ENCODE results near the gene ZC3H13. TPM values are rescaled to one million over a fixed set of nuclear protein-coding genes. Genes with fewer than 3 reads are reported as not detected.

ZC3H13 gene
- total and polyA plus RNA-seq, 2 donors (not counting 1 experiment from before 2014, with no cell fraction given) = 4.8 to 65.7 TPM

DNA sequence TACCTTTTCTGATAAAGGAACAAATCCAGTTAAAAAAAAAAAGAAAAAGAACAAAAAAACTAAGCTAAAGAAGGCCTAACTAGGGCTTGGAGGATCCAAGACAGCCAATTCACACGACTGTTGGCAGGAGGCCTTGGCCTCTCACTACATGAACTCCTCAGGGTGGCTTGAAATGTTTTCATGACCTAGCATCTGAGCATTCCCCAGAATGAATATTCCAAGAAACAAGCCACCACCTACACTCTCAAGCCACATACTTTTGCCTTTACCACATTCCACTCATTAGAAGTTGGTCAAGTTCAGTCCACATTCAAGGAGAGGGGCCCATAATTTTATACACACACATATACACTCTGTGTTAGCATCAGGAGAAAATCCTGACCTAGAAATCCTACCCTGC, 103.4 kb downstream of the ZC3H13 start:
- ChIA-PET POLR2A (no interaction called here), CTCF (no interaction called here)
- TF ChIP-seq, protein P1, sequence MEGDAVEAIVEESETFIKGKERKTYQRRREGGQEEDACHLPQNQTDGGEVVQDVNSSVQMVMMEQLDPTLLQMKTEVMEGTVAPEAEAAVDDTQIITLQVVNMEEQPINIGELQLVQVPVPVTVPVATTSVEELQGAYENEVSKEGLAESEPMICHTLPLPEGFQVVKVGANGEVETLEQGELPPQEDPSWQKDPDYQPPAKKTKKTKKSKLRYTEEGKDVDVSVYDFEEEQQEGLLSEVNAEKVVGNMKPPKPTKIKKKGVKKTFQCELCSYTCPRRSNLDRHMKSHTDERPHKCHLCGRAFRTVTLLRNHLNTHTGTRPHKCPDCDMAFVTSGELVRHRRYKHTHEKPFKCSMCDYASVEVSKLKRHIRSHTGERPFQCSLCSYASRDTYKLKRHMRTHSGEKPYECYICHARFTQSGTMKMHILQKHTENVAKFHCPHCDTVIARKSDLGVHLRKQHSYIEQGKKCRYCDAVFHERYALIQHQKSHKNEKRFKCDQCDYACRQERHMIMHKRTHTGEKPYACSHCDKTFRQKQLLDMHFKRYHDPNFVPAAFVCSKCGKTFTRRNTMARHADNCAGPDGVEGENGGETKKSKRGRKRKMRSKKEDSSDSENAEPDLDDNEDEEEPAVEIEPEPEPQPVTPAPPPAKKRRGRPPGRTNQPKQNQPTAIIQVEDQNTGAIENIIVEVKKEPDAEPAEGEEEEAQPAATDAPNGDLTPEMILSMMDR (IDR thresholded peaks at IDR 0.05) = no peak
- TF ChIP-seq EZH2 (IDR thresholded peaks at IDR 0.05; ENCODE audit: borderline replicate concordance, insufficient read depth, low read depth, low read length, poor library complexity, severe bottlenecking) = no peak
- intact Hi-C loops (cut with micrococcal nuclease) = no loop called here
- no peak for DNase-seq
- Mint-ChIP-seq H3K27ac (no peak overlapping the region), H3K4me3 (no peak overlapping the region), H3K9me3 (ENCODE audit: insufficient read depth) (no peaks in the 10 kb centered on the region), H3K4me1 (peaks cover 3% of the 10 kb centered on the region), H3K27me3 (no peaks in the 10 kb centered on the region)
- no peak overlapping the region for H2AFZ ChIP-seq (ENCODE audit: insufficient read depth, low read depth, low read length, poor library complexity, severe bottlenecking)
- H3K4me3 ChIP-seq (ENCODE audit: control extremely low read depth in 1 of 5, extremely low read depth in 1 of 5, insufficient read depth in 1 of 5, low read depth in 2 of 5, low read length in 4 of 5) = no peak overlapping the region
- H3K27me3 ChIP-seq (replicated peaks in 1 of 4; ENCODE audit: control extremely low read depth in 1 of 4, control insufficient read depth in 3 of 4, insufficient read depth in 4 of 4, low read length in 3 of 4) = peaks cover 0 to 4% (median 0%) of the 10 kb centered on the region in 4 experiments
- ATAC-seq (ENCODE audit: low read depth) = no peak
- no peaks in the 10 kb centered on the region for H3K36me3 ChIP-seq (replicated peaks in 1 of 2; ENCODE audit: control extremely low read depth in 1 of 2, control insufficient read depth in 1 of 2, extremely low read depth in 1 of 2, insufficient read depth in 2 of 2, low read length in 1 of 2)
- no peaks in the 10 kb centered on the region for H3K79me2 ChIP-seq (ENCODE audit: control insufficient read depth, insufficient read depth, low read length)
- no peaks in the 10 kb centered on the region for H3K4me1 ChIP-seq (ENCODE audit: control insufficient read depth in 2 of 2, insufficient read depth in 2 of 2, low read length in 2 of 2)
- no peak overlapping the region for H3K4me2 ChIP-seq (replicated peaks; ENCODE audit: low read depth, low read length, poor library complexity, severe bottlenecking)
- H4K20me1 ChIP-seq (ENCODE audit: control insufficient read depth, insufficient read depth, low read length, poor library complexity, severe bottlenecking) = no peaks in the 10 kb centered on the region
- no peak overlapping the region for H3K9ac ChIP-seq (ENCODE audit: low read length)
- H3K27ac ChIP-seq (ENCODE audit: low read length in 2 of 2) = no peak overlapping the region
- H3K9me3 ChIP-seq (ENCODE audit: control extremely low read depth in 1 of 3, control insufficient read depth in 2 of 3, insufficient read depth in 1 of 3, low read length in 2 of 3) = no peaks in the 10 kb centered on the region
- WGBS (ENCODE audit: insufficient coverage) = 100% methylated on average over 1 of the region's 1 CpG

- no peaks in the 10 kb centered on the region for H3K9me3 Mint-ChIP-seq (ENCODE audit: insufficient read depth)
- TF ChIP-seq EZH2 (IDR thresholded peaks at IDR 0.05; ENCODE audit: borderline replicate concordance, insufficient read depth, low read depth, low read length, poor library complexity, severe bottlenecking) = no peak
- TF ChIP-seq, protein P1 (IDR thresholded peaks at IDR 0.05) = no peak
- Histone ChIP-seq H3K36me3 (replicated peaks in 1 of 2; ENCODE audit: control extremely low read depth in 1 of 2, control insufficient read depth in 1 of 2, extremely low read depth in 1 of 2, insufficient read depth in 2 of 2, low read length in 1 of 2) (no peaks in the 10 kb centered on the region), H3K4me3 (ENCODE audit: control extremely low read depth in 1 of 5, extremely low read depth in 1 of 5, insufficient read depth in 1 of 5, low read depth in 2 of 5, low read length in 4 of 5) (no peak overlapping the region), H2AFZ (ENCODE audit: insufficient read depth, low read depth, low read length, poor library complexity, severe bottlenecking) (no peak overlapping the region), H3K4me1 (ENCODE audit: control insufficient read depth in 2 of 2, insufficient read depth in 2 of 2, low read length in 2 of 2) (no peaks in the 10 kb centered on the region), H3K27ac (ENCODE audit: low read length in 2 of 2) (no peak overlapping the region), H3K79me2 (ENCODE audit: control insufficient read depth, insufficient read depth, low read length) (no peaks in the 10 kb centered on the region), H4K20me1 (ENCODE audit: control insufficient read depth, insufficient read depth, low read length, poor library complexity, severe bottlenecking) (no peaks in the 10 kb centered on the region), H3K27me3 (replicated peaks in 1 of 4; ENCODE audit: control extremely low read depth in 1 of 4, control insufficient read depth in 3 of 4, insufficient read depth in 4 of 4, low read length in 3 of 4) (peaks cover 0 to 5% (median 1%) of the 10 kb centered on the region in 4 experiments), H3K9ac (ENCODE audit: low read length) (no peak overlapping the region), H3K4me2 (replicated peaks; ENCODE audit: low read depth, low read length, poor library complexity, severe bottlenecking) (no peak overlapping the region), H3K9me3 (ENCODE audit: control extremely low read depth in 1 of 3, control insufficient read depth in 2 of 3, insufficient read depth in 1 of 3, low read length in 2 of 3) (no peaks in the 10 kb centered on the region)
- intact Hi-C loops (cut with micrococcal nuclease) = no loop called here
- H3K4me3 Mint-ChIP-seq = no peak overlapping the region
- H3K4me1 Mint-ChIP-seq = no peaks in the 10 kb centered on the region
- CTCF ChIA-PET = no interaction called here
- H3K27me3 Mint-ChIP-seq = peaks cover 21% of the 10 kb centered on the region
- WGBS (ENCODE audit: insufficient coverage) = 100% methylated on average over 2 of the region's 2 CpGs
- DNase-seq (no peak), ATAC-seq (ENCODE audit: low read depth) (no peak)
- POLR2A ChIA-PET = no interaction called here
- no peak overlapping the region for H3K27ac Mint-ChIP-seq
Observed at GRCh38 chr13:45943965-45944364, 108.6 kb downstream of the ZC3H13 start.

Measured in B cell (primary cell).